ENCODE measurements around the gene IMMP2L. TPM values are rescaled to one million over a fixed set of nuclear protein-coding genes. Genes with fewer than 3 reads are reported as not detected.

Gene IMMP2L
- polyA plus RNA-seq, 1 of the 3 experiments (the other 2 are of a cell fraction), result 10.7 TPM

- TF ChIP-seq ZBTB33 (IDR thresholded peaks at IDR 0.05; ENCODE audit: borderline replicate concordance, low read depth) (no peak), YY1 (IDR thresholded peaks at IDR 0.05; ENCODE audit: low read depth) (no peak), USF1 (IDR thresholded peaks at IDR 0.05; ENCODE audit: borderline replicate concordance, low read depth) (no peak), CHD2 (IDR thresholded peaks at IDR 0.05; ENCODE audit: low read length, partially characterized antibody) (no peak), MAX (IDR thresholded peaks at IDR 0.05; ENCODE audit: low read depth) (no peak), MEF2A (IDR thresholded peaks at IDR 0.05; ENCODE audit: borderline replicate concordance, low read depth) (no peak), TCF12 (IDR thresholded peaks at IDR 0.05) (no peak), FOSL2 (IDR thresholded peaks at IDR 0.05; ENCODE audit: borderline replicate concordance, low read depth) (no peak)
Measured at GRCh38 chr7:110771717-110772116, 790.6 kb downstream of the IMMP2L start (continued).

GRCh38 chr7:110767550-110768110, 794.7 kb downstream of the IMMP2L start:
- POLR2A ChIA-PET, result no interaction called here
- Histone ChIP-seq H4K20me1 (ENCODE audit: insufficient read depth) (no peaks in the 10 kb centered on the region), H3F3A (replicated peaks; ENCODE audit: insufficient read depth) (no peaks in the 10 kb centered on the region), H2AFZ (ENCODE audit: low read depth) (no peak overlapping the region), H3K4me3 (ENCODE audit: low read depth in 2 of 2, low read length in 1 of 2) (no peak overlapping the region), H3K9me2 (no peaks in the 10 kb centered on the region), H3K4me2 (no peak overlapping the region), H3K79me2 (ENCODE audit: insufficient read depth) (no peaks in the 10 kb centered on the region), H3K27me3 (ENCODE audit: insufficient read depth) (no peaks in the 10 kb centered on the region), H3K27ac (ENCODE audit: low read depth in 2 of 2, low read length in 1 of 2) (no peak overlapping the region), H3K9me3 (no peaks in the 10 kb centered on the region), H3K4me1 (ENCODE audit: control insufficient read depth in 1 of 2, insufficient read depth in 2 of 2, low read depth in 1 of 2, low read length in 1 of 2) (peaks cover 0 to 4% of the 10 kb centered on the region in 2 experiments; a peak in 2 of 4 replicates), H3K36me3 (replicated peaks in 1 of 2; ENCODE audit: control insufficient read depth in 1 of 2, insufficient read depth in 2 of 2, low read length in 1 of 2) (no peaks in the 10 kb centered on the region), H3K9ac (no peak overlapping the region)
- WGBS (ENCODE audit: low lambda C conversion rate), result 70% methylated on average over 3 of the region's 3 CpGs
- TF ChIP-seq EZH2phosphoT487 (IDR thresholded peaks at IDR 0.05; ENCODE audit: borderline replicate concordance, low read depth) (no peak), RCOR1 (IDR thresholded peaks at IDR 0.05; ENCODE audit: low read length) (no peak), GATA2 (CRISPR knock-in tag; IDR thresholded peaks at IDR 0.05) (0 out of 2 replicates have a peak, but pooled peaks have one; percentile 5), TCF12 (IDR thresholded peaks at IDR 0.05) (no peak)
- DNase-seq, result no peak
- CTCF ChIA-PET, result interaction anchor here (1.1 kb wide), 1 partner anchor 14 kb away, joined by 3 read pairs; no protein-coding TSS in a partner anchor

- H3K27me3 ChIP-seq (ENCODE audit: insufficient read depth), result no peaks in the 10 kb centered on the region
- H3K4me3 ChIP-seq (ENCODE audit: low read depth in 2 of 2, low read length in 1 of 2), result no peak overlapping the region
- H3K9me2 ChIP-seq, result no peaks in the 10 kb centered on the region
- H3K9ac ChIP-seq, result no peak overlapping the region
- H3K36me3 ChIP-seq (replicated peaks in 1 of 2; ENCODE audit: control insufficient read depth in 1 of 2, insufficient read depth in 2 of 2, low read length in 1 of 2), result no peaks in the 10 kb centered on the region
- no peak overlapping the region for H2AFZ ChIP-seq (ENCODE audit: low read depth)
- H3K27ac ChIP-seq (ENCODE audit: low read depth in 2 of 2, low read length in 1 of 2), result no peak overlapping the region
- ChIA-PET CTCF (no interaction called here), POLR2A (no interaction called here)
- WGBS (ENCODE audit: low lambda C conversion rate), result 73% methylated on average over 2 of the region's 2 CpGs
- no peak overlapping the region for H3K4me2 ChIP-seq
- no peaks in the 10 kb centered on the region for H3K79me2 ChIP-seq (ENCODE audit: insufficient read depth)
- H4K20me1 ChIP-seq (ENCODE audit: insufficient read depth), result no peaks in the 10 kb centered on the region
- H3K4me1 ChIP-seq (ENCODE audit: control insufficient read depth in 1 of 2, insufficient read depth in 2 of 2, low read depth in 1 of 2, low read length in 1 of 2), result peaks cover 0 to 7% of the 10 kb centered on the region in 2 experiments; a peak in 2 of 4 replicates
- no peak for DNase-seq
- no peak for TF ChIP-seq POLR2AphosphoS5 (IDR thresholded peaks at IDR 0.05; ENCODE audit: low read depth, low read length)
- no peaks in the 10 kb centered on the region for H3K9me3 ChIP-seq
- no peaks in the 10 kb centered on the region for H3F3A ChIP-seq (replicated peaks; ENCODE audit: insufficient read depth)
Measured at GRCh38 chr7:110766864-110767263, 795.4 kb downstream of the IMMP2L start.

Measured in SK-N-SH (cell line).